ENCODE results near the gene TP53I11.

The TP53I11 gene

DNA sequence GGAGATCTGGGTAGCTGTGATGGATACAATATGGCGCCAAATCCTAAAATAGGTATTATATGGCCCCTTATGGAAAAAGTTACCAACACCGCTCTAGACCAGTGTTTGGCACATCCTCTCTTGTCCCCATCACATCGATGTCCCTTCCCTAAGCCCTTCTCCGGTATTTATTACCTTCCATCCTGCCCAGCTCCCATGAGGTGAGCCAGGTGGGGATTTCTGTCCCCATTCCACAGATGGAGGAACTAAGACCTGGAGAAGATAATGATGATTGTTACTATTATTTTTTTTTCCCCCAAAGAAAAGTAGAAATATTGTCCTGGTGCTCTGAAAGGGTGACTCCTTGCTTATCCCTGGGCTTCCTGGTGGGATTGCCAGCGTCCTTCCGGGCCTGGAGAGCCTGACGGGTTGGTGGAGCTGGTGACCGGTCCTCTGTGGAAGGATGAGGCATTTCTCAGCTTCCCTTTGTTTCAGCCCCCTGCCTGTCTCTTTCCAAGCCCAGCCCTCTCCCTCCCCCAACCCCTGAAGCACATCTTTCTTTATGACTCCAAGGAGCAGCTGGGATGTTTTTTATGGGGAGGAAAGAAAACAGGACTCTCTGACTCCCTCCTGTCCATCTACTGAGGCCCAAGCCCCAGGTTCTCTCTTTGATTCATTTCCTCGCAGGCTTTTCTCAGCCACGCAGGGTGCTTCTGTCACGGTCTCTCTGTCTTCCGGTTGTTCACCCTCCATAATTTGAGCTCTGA lies 65.4 kb downstream of the TP53I11 start:
- no peak for DNase-seq (ENCODE audit: low spot score)

GRCh38 chr11:44884056-44884455 lies 66.6 kb downstream of the TP53I11 start:
- no peak for DNase-seq (ENCODE audit: low spot score)

- no peak for DNase-seq (ENCODE audit: low spot score)
Observed at GRCh38 chr11:44883277-44883676, 67.4 kb downstream of the TP53I11 start.

Data from putamen (tissue), 1 donor.